GM18951 (cell line): ENCODE measurements around the gene MCUR1.
"Not testable (repeated sequence)": the region's sequence is repeated elsewhere in the genome, so short reads cannot be mapped to it uniquely, and the experiment has no call there.

ENCODE experiments used
- POLR2A ChIP-seq: IDR thresholded peaks from 4 replicates; pipeline ENCODE4 v1.6.1; 2011; ENCODE audit warnings: mild to moderate bottlenecking; ENCODE audit not compliant: insufficient read length, insufficient read depth; ENCODE audit errors: extremely low read depth
- in situ Hi-C: fragments of 300-500 bp; cut with MboI; formaldehyde crosslinking; loops from one replicate; pipeline ENCODE4 v1.12.0; 2022; ENCODE audit warnings: low sequenced_read_pairs, mixed read lengths, inconsistent platforms; ENCODE audit not compliant: unreplicated experiment

MCUR1 gene

GRCh38 chr6:13814176-13814937, at the start of gene MCUR1:
TSS of gene MCUR1 (minus strand) at chr6:13814557. CDS start at chr6:13814429, 128 bp downstream.
- in situ Hi-C loops: no loop called here
- peak; percentile 91 for TF ChIP-seq POLR2A

GRCh38 chr6:13863699-13864155, 49.4 kb upstream of the MCUR1 start:
- in situ Hi-C loops: no loop called here
- no peak for TF ChIP-seq POLR2A

- in situ Hi-C loops: not testable (repeated sequence)
Measured at GRCh38 chr6:13860556-13861185, 46.3 kb upstream of the MCUR1 start.

GRCh38 chr6:13859871-13860555, 45.7 kb upstream of the MCUR1 start:
- in situ Hi-C loops: no loop called here
- TF ChIP-seq POLR2A: no peak

GRCh38 chr6:13854716-13855250, 40.4 kb upstream of the MCUR1 start:
- no peak for TF ChIP-seq POLR2A
- in situ Hi-C loops: no loop called here

GRCh38 chr6:13853871-13854270, 39.5 kb upstream of the MCUR1 start:
- in situ Hi-C loops: no loop called here
- no peak for TF ChIP-seq POLR2A

GRCh38 chr6:13851803-13852202, 37.4 kb upstream of the MCUR1 start:
- in situ Hi-C loops: no loop called here
- TF ChIP-seq POLR2A: no peak

- in situ Hi-C loops: no loop called here
- TF ChIP-seq POLR2A: no peak
Measured at GRCh38 chr6:13851330-13851729, 37.0 kb upstream of the MCUR1 start.

GRCh38 chr6:13850690-13851089, 36.3 kb upstream of the MCUR1 start:
- in situ Hi-C loops: not testable (repeated sequence)

DNA sequence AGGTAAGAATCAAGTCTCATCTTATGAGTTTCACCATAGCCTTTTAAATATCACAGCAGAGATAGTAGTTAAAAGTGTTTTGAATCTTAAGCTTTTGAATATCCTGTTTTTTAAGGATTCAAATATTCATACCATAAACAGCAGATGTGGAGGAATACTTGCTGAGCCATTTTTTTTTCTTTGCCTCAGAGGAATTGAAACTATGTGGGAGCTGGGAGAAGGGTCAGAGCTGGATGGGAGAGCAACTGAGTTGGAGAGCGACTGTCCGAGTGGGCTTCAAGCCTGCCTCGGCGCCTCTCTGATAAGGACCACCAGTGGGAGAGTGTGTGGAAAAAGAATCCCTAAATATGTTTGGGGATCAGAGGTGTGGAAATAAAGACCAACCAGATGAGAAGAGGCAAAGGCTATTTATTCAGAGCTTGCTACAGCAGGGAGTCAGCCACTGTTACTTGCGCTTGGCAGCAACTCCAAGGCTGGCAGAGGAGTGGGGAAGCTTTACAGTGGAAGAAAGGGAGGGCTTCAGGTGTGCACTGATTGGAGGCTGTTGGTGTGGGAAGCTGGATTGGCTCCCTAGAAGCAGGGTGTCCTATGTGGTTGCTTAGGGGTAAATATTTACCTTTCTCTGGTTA, 34.3 kb upstream of the MCUR1 start:
- no peak for TF ChIP-seq POLR2A
- in situ Hi-C loops: no loop called here

DNA sequence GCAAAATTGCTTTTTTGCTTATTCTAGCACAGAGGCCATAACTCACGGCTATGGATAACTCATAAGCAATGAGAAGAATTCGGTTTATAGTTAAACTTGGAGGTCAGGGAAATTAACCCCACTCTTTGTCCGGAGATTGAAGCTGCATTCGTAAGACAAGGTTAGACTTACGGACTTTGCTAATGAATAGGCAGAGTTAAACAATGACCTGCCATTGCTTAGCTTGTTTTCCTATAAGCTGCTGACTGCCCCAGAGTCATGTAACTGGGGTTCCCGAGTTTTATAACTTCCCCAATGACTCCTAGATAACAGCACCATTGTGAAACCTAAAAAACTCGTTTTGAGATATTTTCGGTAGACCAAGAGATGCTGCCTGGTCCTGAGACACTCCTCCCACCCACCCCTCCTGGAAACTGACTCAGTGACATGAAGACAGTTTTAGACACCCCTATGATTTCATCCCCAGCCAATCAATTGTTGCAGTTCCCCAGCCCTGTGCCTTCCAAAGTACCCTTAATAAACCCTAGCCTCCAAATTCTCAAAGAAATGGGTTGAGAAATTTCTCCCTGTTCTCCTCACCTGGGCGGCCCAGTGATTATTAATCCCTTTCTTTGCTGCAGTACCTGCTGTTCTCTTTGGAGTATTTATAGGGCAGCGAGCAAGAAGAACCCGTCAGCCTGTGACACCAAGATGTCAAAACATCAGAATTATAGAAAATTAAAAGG, 33.1 kb upstream of the MCUR1 start:
- in situ Hi-C loops: no loop called here

DNA sequence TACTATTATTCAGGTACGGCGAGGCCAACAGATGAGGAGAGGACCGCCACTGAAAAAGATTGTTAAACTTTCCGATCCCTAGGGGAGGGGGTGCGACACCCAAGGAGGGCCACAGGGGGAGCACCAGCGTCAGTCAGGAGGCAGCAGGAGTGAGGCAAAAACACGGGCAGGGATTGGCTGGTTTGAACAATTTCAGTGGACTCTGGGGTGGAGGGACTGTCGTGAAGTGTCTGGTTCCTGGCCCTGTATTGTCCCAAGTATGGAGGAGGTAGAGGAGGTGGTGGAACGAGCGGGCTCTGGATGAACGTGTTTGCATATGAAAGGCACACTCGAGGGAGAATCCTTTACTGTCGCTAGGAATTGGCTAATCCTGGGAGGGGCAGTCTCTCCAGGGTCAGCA, 32.5 kb upstream of the MCUR1 start:
- no peak for TF ChIP-seq POLR2A
- in situ Hi-C loops: no loop called here

More for the DNA sequence above, 33.1 kb upstream of the MCUR1 start:
- TF ChIP-seq POLR2A: no peak

DNA sequence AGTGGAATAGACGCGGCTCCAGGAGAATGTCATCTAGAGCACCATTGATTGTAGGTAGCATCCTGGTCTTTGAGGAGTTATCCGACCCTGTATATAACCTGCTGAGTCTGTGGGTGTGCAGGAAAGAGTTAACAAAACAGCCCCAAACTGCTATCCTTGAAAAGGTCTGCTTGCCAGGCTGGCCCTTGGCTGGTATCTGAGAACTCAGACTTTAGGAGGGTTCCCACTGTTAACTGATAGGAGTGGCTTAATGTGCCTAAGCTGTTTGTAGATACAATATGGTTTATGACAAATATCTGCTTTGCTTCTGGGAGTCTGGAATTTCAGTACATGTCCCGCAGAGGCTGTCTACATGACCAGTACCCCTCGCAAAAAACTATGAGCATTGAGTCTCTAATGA, 27.6 kb upstream of the MCUR1 start:
- in situ Hi-C loops: no loop called here

More for the DNA sequence above, 27.6 kb upstream of the MCUR1 start:
- TF ChIP-seq POLR2A: no peak
